ENCODE data around the gene SLC5A5. TPM values are rescaled to one million over a fixed set of nuclear protein-coding genes. Genes with fewer than 3 reads are reported as not detected.

Gene SLC5A5
- total RNA-seq, 4 donors from 2014 or later, result 0.18 to 0.19 TPM; not detected in 2

- TF ChIP-seq CTCF (IDR thresholded peaks at IDR 0.05) (no peak), POLR2A (IDR thresholded peaks at IDR 0.05) (no peak)
- Histone ChIP-seq H3K36me3 (no peaks in the 10 kb centered on the region), H3K4me3 (peak overlapping the region in 1 of 4 donors; percentile 37), H3K27me3 (peaks cover 24 to 73% (median 34%) of the 10 kb centered on the region in 4 donors), H3K4me1 (peaks cover 19 to 35% (median 22%) of the 10 kb centered on the region in 3 donors), H3K27ac (no peak overlapping the region), H3K9me3 (no peaks in the 10 kb centered on the region)
- DNase-seq, result no peak
- WGBS, 2 donors, result 66 to 78% methylated on average over 6 to 8 of the region's 10 CpGs
- intact Hi-C loops (cut with DNase I), result no loop called here
Measured at GRCh38 chr19:17871032-17871877, 490 bp upstream of the SLC5A5 start.

GRCh38 chr19:17872251-17873001, 681 bp downstream of the SLC5A5 start:
- peaks cover 19 to 35% (median 22%) of the 10 kb centered on the region in 3 donors for H3K4me1 ChIP-seq
- H3K27ac ChIP-seq, result no peak overlapping the region
- intact Hi-C loops (cut with DNase I), result no loop called here
- DNase-seq, result no peak
- no peaks in the 10 kb centered on the region for H3K36me3 ChIP-seq
- peaks cover 24 to 73% (median 34%) of the 10 kb centered on the region in 4 donors for H3K27me3 ChIP-seq
- H3K9me3 ChIP-seq, result no peaks in the 10 kb centered on the region
- no peak for TF ChIP-seq POLR2A (IDR thresholded peaks at IDR 0.05)
- no peak for TF ChIP-seq CTCF (IDR thresholded peaks at IDR 0.05)
- no CpG with 5 or more reads among the region's 61 CpGs for WGBS, 2 donors
- peak overlapping the region in 3 of 4 donors; percentile 1 to 37 (median 27) for H3K4me3 ChIP-seq

GRCh38 chr19:17873786-17874757, 2.3 kb downstream of the SLC5A5 start:
- H3K4me3 ChIP-seq, result peak overlapping the region in 3 of 4 donors; percentile 15 to 52 (median 32)
- WGBS, 2 donors, result 21 to 23% methylated on average over 22 of the region's 63 CpGs
- no peak for DNase-seq
- no peak overlapping the region for H3K27ac ChIP-seq
- TF ChIP-seq CTCF (IDR thresholded peaks at IDR 0.05) (no peak), POLR2A (IDR thresholded peaks at IDR 0.05) (no peak)
- H3K9me3 ChIP-seq, result no peaks in the 10 kb centered on the region
- peaks cover 19 to 35% (median 22%) of the 10 kb centered on the region in 3 donors for H3K4me1 ChIP-seq
- peaks cover 24 to 75% (median 34%) of the 10 kb centered on the region in 4 donors for H3K27me3 ChIP-seq
- intact Hi-C loops (cut with DNase I), result no loop called here
- H3K36me3 ChIP-seq, result no peaks in the 10 kb centered on the region

GRCh38 chr19:17874758-17875135, 3.0 kb downstream of the SLC5A5 start:
- 78 to 87% methylated on average over 7 to 9 of the region's 9 CpGs for WGBS, 2 donors
- Histone ChIP-seq H3K4me1 (peaks cover 19 to 35% (median 22%) of the 10 kb centered on the region in 3 donors), H3K27ac (no peak overlapping the region), H3K36me3 (no peaks in the 10 kb centered on the region), H3K27me3 (peaks cover 24 to 68% (median 32%) of the 10 kb centered on the region in 4 donors), H3K9me3 (no peaks in the 10 kb centered on the region), H3K4me3 (no peak overlapping the region)
- intact Hi-C loops (cut with DNase I), result no loop called here
- no peak for TF ChIP-seq POLR2A (IDR thresholded peaks at IDR 0.05)
- TF ChIP-seq CTCF (IDR thresholded peaks at IDR 0.05), result no peak
- DNase-seq, result no peak
